WTC11 (cell line): Measurements from ENCODE around the gene CD300H.

Experiments
- CTCF ChIP-seq: fragments of 200-600 bp; IDR thresholded peaks from 2 replicates; pipeline ENCODE4 v1.8.0; 2022; ENCODE audit warnings: antibody characterized with exemption
- E2F1 ChIP-seq: sonication (generic); formaldehyde crosslinking; IDR thresholded peaks from 2 replicates; pipeline ENCODE4 v1.8.0; 2022; ENCODE audit warnings: mild to moderate bottlenecking, missing genetic modification reagents
- MAX ChIP-seq: sonication (generic); formaldehyde crosslinking; IDR thresholded peaks from 2 replicates; pipeline ENCODE4 v1.8.0; 2022; ENCODE audit warnings: mild to moderate bottlenecking, missing genetic modification reagents
- NR3C1 ChIP-seq: sonication (generic); formaldehyde crosslinking; conservative IDR thresholded peaks from 2 replicates; pipeline ENCODE4 v1.8.1; 2023; ENCODE audit warnings: low read depth, mild to moderate bottlenecking, missing genetic modification reagents
- SP1 ChIP-seq: sonication (generic); formaldehyde crosslinking; conservative IDR thresholded peaks from 2 replicates; pipeline ENCODE4 v1.8.1; 2022; ENCODE audit warnings: missing genetic modification reagents
- STAT6 ChIP-seq: sonication (generic); formaldehyde crosslinking; conservative IDR thresholded peaks from 2 replicates; pipeline ENCODE4 v1.8.1; 2023; ENCODE audit warnings: mild to moderate bottlenecking, low read depth, missing genetic modification reagents, moderate library complexity
- USF2 ChIP-seq: sonication (generic); formaldehyde crosslinking; IDR thresholded peaks from 2 replicates; pipeline ENCODE4 v1.8.1; 2023; ENCODE audit warnings: mild to moderate bottlenecking, missing genetic modification reagents, moderate library complexity
- ZNF138 ChIP-seq: sonication (generic); formaldehyde crosslinking; conservative IDR thresholded peaks from 2 replicates; pipeline ENCODE4 v1.8.1; 2022; ENCODE audit warnings: mild to moderate bottlenecking, moderate library complexity, missing genetic modification reagents
- ZNF416 ChIP-seq: fragments of 250-450 bp; sonication (Bioruptor Pico); IDR thresholded peaks from 2 replicates; pipeline ENCODE4 v1.9.0; 2021; ENCODE audit warnings: mild to moderate bottlenecking, inconsistent platforms
- ZNF671 ChIP-seq: fragments of 250-450 bp; sonication (Bioruptor Pico); IDR thresholded peaks from 2 replicates; pipeline ENCODE4 v1.8.0; 2021; ENCODE audit warnings: mild to moderate bottlenecking
- TF ChIP-seq, protein P1 (sequence below): sonication (generic); formaldehyde crosslinking; IDR thresholded peaks from 2 replicates; pipeline ENCODE4 v1.8.1; 2022; ENCODE audit warnings: mild to moderate bottlenecking, missing genetic modification reagents, moderate library complexity, borderline replicate concordance

- TF ChIP-seq CTCF (no peak), MAX (CRISPR knock-in tag) (no peak), ZNF416 (no peak), E2F1 (CRISPR knock-in tag) (no peak), ZNF671 (CRISPR knock-in tag) (no peak), SP1 (CRISPR knock-in tag) (no peak), NR3C1 (CRISPR knock-in tag) (no peak), USF2 (CRISPR knock-in tag) (no peak), ZNF138 (CRISPR knock-in tag) (no peak), STAT6 (CRISPR knock-in tag) (no peak)
- TF ChIP-seq, protein P1, sequence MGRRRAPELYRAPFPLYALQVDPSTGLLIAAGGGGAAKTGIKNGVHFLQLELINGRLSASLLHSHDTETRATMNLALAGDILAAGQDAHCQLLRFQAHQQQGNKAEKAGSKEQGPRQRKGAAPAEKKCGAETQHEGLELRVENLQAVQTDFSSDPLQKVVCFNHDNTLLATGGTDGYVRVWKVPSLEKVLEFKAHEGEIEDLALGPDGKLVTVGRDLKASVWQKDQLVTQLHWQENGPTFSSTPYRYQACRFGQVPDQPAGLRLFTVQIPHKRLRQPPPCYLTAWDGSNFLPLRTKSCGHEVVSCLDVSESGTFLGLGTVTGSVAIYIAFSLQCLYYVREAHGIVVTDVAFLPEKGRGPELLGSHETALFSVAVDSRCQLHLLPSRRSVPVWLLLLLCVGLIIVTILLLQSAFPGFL = no peak
Measured at GRCh38 chr17:74604200-74604599, 36.9 kb upstream of the CD300H start.
